ENCODE measurements around the gene GFY. TPM values are rescaled to one million over a fixed set of nuclear protein-coding genes. Genes with fewer than 3 reads are reported as not detected.
A peak's percentile ranks its signal among the peaks of the same experiment; 100 is the strongest.

The GFY gene
- total and polyA plus RNA-seq, 9 of the 15 experiments (the other 6 are each of a cell fraction or from before 2014, with no cell fraction given), result 0.06 to 0.40 (median 0.19) TPM; not detected in 3

DNA sequence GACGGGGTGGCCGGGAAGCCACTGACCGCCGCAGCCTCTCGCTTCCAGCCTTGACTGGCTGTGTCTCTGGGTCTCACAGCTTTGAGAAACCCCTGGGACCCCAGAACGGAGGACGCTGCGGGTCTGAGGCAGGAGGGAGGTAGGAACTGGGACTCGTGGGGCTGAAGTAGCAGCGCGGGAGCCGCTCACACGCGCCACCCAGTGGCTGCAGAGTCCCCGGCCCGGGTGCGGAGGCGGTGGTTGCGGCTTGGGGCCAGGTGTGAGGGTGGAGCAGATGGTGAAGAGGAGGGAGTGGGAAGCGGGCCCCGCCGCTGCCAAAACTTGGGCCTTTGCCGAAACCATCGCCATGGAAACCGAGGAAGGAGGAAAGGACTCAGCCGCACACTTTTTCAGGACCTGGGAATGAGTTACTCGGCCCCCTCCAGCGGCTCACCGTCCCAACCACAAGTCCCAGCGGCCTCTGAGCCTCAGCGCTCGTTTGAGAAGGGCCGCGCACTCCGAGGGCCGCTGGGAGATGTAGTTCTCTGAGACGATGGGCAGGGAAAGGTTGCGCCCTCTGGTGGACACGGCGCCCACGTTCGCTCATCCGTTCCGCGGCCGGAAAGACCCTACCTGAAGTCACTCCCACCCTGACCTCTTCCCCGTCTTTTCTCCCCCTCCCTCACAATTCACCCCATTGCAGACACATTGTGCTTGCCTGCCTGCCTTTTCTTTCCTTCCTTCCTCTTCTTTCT, 18.3 kb downstream of the GFY start (continued):
- no peak for TF ChIP-seq ZNF165 (CRISPR knock-in tag; IDR thresholded peaks at IDR 0.05; ENCODE audit: borderline replicate concordance)
- TF ChIP-seq CCNT2 (IDR thresholded peaks at IDR 0.05; ENCODE audit: borderline replicate concordance, extremely low read depth, insufficient read length, low read depth, low read length), result peak; percentile 57
- TF ChIP-seq ZNF384 (IDR thresholded peaks at IDR 0.05; ENCODE audit: low read depth, low read length), result no peak
- TF ChIP-seq, protein P1, sequence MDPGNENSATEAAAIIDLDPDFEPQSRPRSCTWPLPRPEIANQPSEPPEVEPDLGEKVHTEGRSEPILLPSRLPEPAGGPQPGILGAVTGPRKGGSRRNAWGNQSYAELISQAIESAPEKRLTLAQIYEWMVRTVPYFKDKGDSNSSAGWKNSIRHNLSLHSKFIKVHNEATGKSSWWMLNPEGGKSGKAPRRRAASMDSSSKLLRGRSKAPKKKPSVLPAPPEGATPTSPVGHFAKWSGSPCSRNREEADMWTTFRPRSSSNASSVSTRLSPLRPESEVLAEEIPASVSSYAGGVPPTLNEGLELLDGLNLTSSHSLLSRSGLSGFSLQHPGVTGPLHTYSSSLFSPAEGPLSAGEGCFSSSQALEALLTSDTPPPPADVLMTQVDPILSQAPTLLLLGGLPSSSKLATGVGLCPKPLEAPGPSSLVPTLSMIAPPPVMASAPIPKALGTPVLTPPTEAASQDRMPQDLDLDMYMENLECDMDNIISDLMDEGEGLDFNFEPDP (CRISPR knock-in tag; IDR thresholded peaks at IDR 0.05), result 0 out of 2 replicates have a peak, but pooled peaks have one; percentile 30
- no peak for TF ChIP-seq ZNF23 (CRISPR knock-in tag; IDR thresholded peaks at IDR 0.05)
- TF ChIP-seq XRCC5 (IDR thresholded peaks at IDR 0.05; ENCODE audit: low read depth, low read length), result peak; percentile 94
- TF ChIP-seq, protein P2, sequence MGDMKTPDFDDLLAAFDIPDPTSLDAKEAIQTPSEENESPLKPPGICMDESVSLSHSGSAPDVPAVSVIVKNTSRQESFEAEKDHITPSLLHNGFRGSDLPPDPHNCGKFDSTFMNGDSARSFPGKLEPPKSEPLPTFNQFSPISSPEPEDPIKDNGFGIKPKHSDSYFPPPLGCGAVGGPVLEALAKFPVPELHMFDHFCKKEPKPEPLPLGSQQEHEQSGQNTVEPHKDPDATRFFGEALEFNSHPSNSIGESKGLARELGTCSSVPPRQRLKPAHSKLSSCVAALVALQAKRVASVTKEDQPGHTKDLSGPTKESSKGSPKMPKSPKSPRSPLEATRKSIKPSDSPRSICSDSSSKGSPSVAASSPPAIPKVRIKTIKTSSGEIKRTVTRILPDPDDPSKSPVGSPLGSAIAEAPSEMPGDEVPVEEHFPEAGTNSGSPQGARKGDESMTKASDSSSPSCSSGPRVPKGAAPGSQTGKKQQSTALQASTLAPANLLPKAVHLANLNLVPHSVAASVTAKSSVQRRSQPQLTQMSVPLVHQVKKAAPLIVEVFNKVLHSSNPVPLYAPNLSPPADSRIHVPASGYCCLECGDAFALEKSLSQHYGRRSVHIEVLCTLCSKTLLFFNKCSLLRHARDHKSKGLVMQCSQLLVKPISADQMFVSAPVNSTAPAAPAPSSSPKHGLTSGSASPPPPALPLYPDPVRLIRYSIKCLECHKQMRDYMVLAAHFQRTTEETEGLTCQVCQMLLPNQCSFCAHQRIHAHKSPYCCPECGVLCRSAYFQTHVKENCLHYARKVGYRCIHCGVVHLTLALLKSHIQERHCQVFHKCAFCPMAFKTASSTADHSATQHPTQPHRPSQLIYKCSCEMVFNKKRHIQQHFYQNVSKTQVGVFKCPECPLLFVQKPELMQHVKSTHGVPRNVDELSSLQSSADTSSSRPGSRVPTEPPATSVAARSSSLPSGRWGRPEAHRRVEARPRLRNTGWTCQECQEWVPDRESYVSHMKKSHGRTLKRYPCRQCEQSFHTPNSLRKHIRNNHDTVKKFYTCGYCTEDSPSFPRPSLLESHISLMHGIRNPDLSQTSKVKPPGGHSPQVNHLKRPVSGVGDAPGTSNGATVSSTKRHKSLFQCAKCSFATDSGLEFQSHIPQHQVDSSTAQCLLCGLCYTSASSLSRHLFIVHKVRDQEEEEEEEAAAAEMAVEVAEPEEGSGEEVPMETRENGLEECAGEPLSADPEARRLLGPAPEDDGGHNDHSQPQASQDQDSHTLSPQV (IDR thresholded peaks at IDR 0.05), result peak; percentile 97
- TF ChIP-seq RBM17 (IDR thresholded peaks at IDR 0.05; ENCODE audit: borderline replicate concordance, low read depth, low read length), result no peak
- TF ChIP-seq, protein P3, sequence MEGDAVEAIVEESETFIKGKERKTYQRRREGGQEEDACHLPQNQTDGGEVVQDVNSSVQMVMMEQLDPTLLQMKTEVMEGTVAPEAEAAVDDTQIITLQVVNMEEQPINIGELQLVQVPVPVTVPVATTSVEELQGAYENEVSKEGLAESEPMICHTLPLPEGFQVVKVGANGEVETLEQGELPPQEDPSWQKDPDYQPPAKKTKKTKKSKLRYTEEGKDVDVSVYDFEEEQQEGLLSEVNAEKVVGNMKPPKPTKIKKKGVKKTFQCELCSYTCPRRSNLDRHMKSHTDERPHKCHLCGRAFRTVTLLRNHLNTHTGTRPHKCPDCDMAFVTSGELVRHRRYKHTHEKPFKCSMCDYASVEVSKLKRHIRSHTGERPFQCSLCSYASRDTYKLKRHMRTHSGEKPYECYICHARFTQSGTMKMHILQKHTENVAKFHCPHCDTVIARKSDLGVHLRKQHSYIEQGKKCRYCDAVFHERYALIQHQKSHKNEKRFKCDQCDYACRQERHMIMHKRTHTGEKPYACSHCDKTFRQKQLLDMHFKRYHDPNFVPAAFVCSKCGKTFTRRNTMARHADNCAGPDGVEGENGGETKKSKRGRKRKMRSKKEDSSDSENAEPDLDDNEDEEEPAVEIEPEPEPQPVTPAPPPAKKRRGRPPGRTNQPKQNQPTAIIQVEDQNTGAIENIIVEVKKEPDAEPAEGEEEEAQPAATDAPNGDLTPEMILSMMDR (IDR thresholded peaks at IDR 0.05 in 2 of 3, conservative IDR thresholded peaks at IDR 0.05 in 1 of 3; ENCODE audit: insufficient read depth in 2 of 3, low read depth in 1 of 3, low read length in 3 of 3), result peak; percentile 86 to 94 (median 88)
- TF ChIP-seq BRD4 (IDR thresholded peaks at IDR 0.05), result no peak
- peak; percentile 70; the same call in 1 of the 2 replicates for TF ChIP-seq RFX1 (IDR thresholded peaks at IDR 0.05)
- TF ChIP-seq NRF1 (conservative IDR thresholded peaks at IDR 0.05 in 1 of 2, IDR thresholded peaks at IDR 0.05 in 1 of 2), result peak; percentile 52 to 63; a peak in 3 of 4 replicates
- no peak for TF ChIP-seq NFE2L1 (tag; IDR thresholded peaks at IDR 0.05; ENCODE audit: borderline replicate concordance, low read depth)
- TF ChIP-seq, protein P4, sequence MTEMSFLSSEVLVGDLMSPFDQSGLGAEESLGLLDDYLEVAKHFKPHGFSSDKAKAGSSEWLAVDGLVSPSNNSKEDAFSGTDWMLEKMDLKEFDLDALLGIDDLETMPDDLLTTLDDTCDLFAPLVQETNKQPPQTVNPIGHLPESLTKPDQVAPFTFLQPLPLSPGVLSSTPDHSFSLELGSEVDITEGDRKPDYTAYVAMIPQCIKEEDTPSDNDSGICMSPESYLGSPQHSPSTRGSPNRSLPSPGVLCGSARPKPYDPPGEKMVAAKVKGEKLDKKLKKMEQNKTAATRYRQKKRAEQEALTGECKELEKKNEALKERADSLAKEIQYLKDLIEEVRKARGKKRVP (CRISPR knock-in tag; IDR thresholded peaks at IDR 0.05), result no peak
- TF ChIP-seq HDAC8 (tag; IDR thresholded peaks at IDR 0.05), result peak; percentile 63; the same call in 1 of the 2 replicates
- no peak for TF ChIP-seq SNRNP70 (optimal IDR thresholded peaks at IDR 0.05; ENCODE audit: low read depth, low read length)
- no peak for TF ChIP-seq TFAM (CRISPR knock-in tag; conservative IDR thresholded peaks at IDR 0.05)
